Measurements from ENCODE around the gene TBC1D2.
A peak's percentile ranks its signal among the peaks of the same experiment; 100 is the strongest.

TBC1D2 gene

DNA sequence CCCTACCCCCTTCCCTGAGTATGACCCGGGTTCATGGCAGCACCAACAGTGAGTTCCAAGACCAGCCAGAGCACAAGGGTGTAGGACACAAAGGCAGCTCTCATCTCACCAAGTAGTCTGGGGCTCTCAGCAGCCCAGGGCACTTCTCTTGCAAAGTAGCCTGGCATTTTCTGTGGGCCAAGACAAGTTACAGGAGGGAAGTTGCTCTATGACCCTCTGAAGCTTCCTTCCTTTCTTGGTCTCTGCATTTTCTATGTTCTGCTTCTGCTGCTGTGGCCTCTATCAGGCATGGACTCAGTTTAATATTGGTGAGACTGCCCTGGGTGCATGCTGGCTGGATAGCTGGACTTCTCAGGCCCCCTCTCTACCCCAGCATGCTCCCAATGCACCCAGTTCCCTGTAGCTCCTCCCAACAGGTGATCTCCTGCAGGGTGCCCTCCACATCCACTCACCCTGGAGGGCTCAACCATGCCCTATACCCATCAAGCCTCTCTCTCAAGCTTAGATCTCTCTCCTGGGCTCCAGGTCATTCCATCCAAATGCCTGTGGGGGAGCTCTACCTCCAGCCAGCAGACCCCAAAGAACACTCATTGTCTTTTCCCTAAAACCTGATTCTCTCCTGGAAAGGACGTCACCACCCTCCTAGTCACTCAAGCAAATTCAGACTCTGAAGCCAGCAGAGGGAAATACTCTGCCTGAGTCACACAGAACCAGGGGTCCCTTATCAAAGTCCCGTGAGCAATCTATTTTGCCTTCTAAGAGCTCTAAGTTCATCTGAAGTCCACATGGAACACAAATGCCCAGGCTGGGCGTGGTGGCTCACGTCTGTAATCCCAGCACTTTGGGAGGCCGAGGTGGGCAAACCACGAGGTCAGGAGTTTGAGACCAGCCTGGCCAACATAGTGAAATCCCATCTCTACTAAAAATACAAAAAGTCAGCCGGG lies 13.8 kb downstream of the TBC1D2 start:
- Mint-ChIP-seq H3K4me1 (no peaks in the 10 kb centered on the region), H3K36me3 (no peaks in the 10 kb centered on the region), H3K4me3 (no peak overlapping the region), H3K27ac (no peak overlapping the region), H3K9me3 (no peaks in the 10 kb centered on the region), H3K27me3 (no peaks in the 10 kb centered on the region)
- DNase-seq (no peak), ATAC-seq (replicated peaks) (no peak)

DNA sequence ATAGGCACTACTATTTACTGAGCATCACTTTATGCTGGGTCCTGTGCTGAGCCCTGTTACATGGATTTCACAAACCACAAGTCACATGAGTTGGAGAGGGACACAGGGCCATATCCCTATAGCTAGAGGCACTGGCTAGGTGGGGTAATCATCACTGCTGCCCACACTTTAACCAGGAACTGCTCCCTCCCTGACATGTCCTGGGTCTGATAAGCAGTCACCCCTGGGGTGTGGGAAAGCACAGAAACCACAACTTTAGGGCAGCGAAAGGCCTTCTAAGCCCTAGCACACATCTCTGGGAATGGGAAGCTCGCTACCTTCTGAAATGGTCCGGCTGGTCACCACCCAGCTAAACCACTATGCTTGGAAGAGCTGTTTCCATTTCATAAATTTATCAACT lies 15.0 kb downstream of the TBC1D2 start:
- Mint-ChIP-seq H3K4me1 (no peaks in the 10 kb centered on the region), H3K9me3 (no peaks in the 10 kb centered on the region), H3K27ac (no peak overlapping the region), H3K27me3 (no peaks in the 10 kb centered on the region), H3K36me3 (no peaks in the 10 kb centered on the region), H3K4me3 (no peak overlapping the region)
- DNase-seq (no peak), ATAC-seq (replicated peaks) (no peak)

DNA sequence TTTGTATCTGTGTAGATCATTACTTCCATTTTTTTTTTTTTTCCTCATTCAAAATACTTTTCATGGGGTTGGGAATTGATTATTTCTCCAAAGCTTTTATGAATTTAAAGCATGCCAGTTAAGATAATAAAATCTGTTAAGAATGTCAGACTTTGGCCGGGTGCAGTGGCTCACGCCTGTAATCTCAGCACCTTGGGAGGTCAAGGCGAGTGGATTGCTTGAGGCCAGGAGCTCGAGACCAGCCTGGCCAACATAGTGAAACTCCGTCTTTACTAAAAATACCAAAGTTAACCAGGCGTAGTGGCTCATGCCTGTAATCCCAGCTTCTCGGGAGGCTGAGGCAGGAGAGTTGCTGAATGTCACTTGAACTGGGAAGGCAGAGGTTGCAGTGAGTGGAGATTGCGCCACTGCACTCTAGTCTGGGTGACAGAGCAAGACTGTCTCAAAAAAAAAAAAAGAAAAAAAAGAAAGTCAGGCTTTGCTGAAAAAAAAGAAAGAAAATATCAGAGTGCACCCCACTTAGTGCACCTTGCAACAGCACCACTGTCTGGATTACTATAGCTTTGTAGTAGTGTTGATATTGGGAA lies 18.5 kb downstream of the TBC1D2 start:
- no peaks in the 10 kb centered on the region for H3K4me1 Mint-ChIP-seq
- H3K27ac Mint-ChIP-seq, result no peak overlapping the region
- no peak overlapping the region for H3K4me3 Mint-ChIP-seq
- H3K36me3 Mint-ChIP-seq, result no peaks in the 10 kb centered on the region
- no peaks in the 10 kb centered on the region for H3K9me3 Mint-ChIP-seq
- ATAC-seq (replicated peaks), result no peak
- DNase-seq, result no peak
- no peaks in the 10 kb centered on the region for H3K27me3 Mint-ChIP-seq

DNA sequence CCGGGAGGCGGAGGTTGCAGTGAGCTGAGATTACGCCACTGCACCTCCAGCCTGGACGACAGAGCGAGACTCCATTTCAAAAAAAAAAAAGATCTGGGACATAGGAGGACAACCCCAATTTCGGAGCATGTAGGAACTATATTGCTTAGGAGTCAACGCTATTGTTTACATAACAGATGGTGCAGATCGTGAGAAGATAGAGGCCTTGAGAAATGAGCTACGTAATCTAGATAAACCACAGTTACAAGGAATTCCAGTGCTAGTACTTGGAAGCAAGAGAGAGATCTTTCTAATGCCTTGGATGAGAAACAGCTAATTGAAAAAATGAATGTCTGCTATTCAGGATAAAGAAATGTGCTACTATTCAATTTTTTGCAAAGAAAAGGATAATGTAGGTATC lies 20.3 kb downstream of the TBC1D2 start:
- H3K4me1 Mint-ChIP-seq, result peaks cover 0 to 1% of the 10 kb centered on the region in 2 donors
- peaks cover 0 to 3% of the 10 kb centered on the region in 2 donors for H3K36me3 Mint-ChIP-seq
- H3K9me3 Mint-ChIP-seq, result no peaks in the 10 kb centered on the region
- no peaks in the 10 kb centered on the region for H3K27me3 Mint-ChIP-seq
- no peak for DNase-seq
- no peak for ATAC-seq (replicated peaks)
- H3K4me3 Mint-ChIP-seq, result no peak overlapping the region
- H3K27ac Mint-ChIP-seq, result no peak overlapping the region

DNA sequence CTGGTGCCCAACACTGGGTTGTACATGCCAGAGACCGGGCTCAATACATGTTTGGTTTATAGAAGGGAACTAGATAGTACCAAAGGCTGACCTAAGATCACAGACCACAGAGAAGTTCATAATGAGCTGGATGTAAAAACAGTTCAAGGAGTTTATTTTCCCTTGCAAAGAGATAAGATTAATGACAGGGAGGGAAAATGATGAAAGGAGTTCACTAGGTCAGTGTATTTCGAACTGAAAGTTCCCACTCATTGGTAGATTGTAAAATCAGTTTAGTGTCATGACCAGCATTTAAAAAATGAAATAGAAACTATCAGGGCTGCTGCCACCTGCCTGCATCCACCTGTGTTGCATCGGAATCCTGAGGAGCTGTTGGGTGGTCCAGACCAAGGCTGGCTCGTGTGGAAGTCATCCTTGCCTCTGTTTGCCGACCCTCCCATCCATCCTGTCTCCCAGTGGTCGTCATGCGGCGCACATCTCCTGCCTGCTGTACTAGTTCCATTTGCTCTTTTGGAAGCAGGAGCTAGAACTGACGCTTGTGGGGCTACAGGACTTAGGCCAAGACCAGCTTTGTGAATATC lies 21.1 kb downstream of the TBC1D2 start:
- peaks cover 0 to 3% of the 10 kb centered on the region in 2 donors for H3K36me3 Mint-ChIP-seq
- no peaks in the 10 kb centered on the region for H3K9me3 Mint-ChIP-seq
- no peak overlapping the region for H3K4me3 Mint-ChIP-seq
- peak overlapping the region; percentile 31 for H3K27ac Mint-ChIP-seq
- no peaks in the 10 kb centered on the region for H3K27me3 Mint-ChIP-seq
- DNase-seq (no peak), ATAC-seq (replicated peaks) (no peak)
- H3K4me1 Mint-ChIP-seq, result peaks cover 0 to 1% of the 10 kb centered on the region in 2 donors

DNA sequence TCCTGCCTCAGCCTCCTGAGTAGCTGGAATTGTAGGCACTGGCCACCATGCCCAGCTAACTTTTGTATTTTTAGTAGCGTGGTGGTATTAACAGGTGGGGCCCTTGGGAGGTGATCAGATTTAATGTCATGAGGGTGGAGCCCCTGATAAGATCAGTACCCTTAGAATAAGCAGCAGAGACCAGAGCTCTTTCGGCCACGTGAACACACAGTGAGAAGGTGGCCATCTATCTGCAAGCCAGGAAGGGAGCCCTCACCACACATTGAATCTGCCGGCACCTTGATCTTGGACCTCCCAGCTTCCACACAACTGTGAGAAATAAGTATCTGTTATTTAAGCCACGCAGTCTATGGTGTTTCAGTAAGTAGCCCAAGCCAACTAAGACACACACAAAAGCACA lies 22.5 kb downstream of the TBC1D2 start:
- DNase-seq (no peak), ATAC-seq (replicated peaks) (no peak)
- Mint-ChIP-seq H3K4me1 (peaks cover 0 to 1% of the 10 kb centered on the region in 2 donors), H3K36me3 (peaks cover 0 to 7% of the 10 kb centered on the region in 2 donors), H3K9me3 (no peaks in the 10 kb centered on the region), H3K4me3 (no peak overlapping the region), H3K27ac (no peak overlapping the region), H3K27me3 (no peaks in the 10 kb centered on the region)

DNA sequence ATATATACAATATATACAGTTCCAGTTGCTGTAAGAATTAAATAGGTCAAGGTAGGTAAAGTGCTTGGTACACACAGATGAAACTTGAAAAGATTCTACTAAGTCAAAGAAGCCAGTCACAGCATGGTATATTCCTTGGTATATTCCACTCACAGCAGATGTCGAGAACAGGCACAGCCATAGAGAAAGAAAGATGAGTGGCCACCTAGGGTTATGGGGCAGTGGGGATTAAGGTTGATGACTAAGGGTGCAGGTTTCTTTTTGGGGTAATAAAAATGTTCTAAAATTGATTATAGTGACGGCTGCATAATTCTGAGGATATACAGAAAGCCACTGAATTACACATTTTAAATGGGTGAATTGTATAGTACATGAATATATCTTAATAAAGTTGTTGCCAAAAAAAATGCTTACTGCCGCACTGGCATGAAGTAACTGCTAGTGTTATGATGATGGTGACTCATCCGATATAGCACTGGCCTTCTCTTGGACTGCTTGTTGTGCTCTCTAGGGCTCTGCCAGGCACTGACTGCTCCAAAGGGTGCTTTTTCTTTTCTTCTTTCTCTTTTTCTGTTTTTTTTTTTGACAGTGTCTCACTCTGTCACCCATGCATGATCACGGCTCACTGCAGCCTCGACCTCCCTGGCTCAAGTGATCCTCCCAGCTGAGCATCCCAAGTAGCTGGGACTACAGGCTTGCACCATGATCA lies 23.5 kb downstream of the TBC1D2 start:
- H3K27me3 Mint-ChIP-seq, result no peaks in the 10 kb centered on the region
- H3K27ac Mint-ChIP-seq, result no peak overlapping the region
- DNase-seq, result no peak
- H3K4me3 Mint-ChIP-seq, result no peak overlapping the region
- H3K36me3 Mint-ChIP-seq, result peaks cover 0 to 7% of the 10 kb centered on the region in 2 donors
- no peaks in the 10 kb centered on the region for H3K9me3 Mint-ChIP-seq
- ATAC-seq (replicated peaks), result no peak
- peaks cover 0 to 1% of the 10 kb centered on the region in 2 donors for H3K4me1 Mint-ChIP-seq

DNA sequence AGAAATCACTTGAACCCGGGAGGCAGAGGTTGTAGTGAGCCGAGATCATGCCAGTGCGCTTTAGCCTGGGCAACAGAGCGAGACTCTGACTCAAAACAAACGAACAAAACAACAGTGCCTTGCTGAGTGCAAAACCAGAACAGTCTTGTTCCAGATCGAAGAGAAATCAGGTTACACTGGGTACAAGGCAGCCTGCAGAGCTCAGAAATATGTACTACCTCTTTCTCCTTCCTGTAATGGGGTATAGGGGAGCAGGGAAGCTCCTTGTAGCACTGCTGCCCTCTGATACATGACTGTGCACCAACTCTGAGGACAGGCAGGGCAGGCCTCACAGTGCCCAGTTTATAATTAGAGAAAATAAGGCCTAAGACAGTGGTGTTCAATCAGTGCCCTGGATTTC lies 24.7 kb downstream of the TBC1D2 start:
- Mint-ChIP-seq H3K4me3 (no peak overlapping the region), H3K36me3 (peaks cover 0 to 7% of the 10 kb centered on the region in 2 donors), H3K4me1 (peaks cover 0 to 1% of the 10 kb centered on the region in 2 donors), H3K9me3 (no peaks in the 10 kb centered on the region), H3K27ac (no peak overlapping the region), H3K27me3 (no peaks in the 10 kb centered on the region)
- ATAC-seq (replicated peaks) (no peak), DNase-seq (no peak)

DNA sequence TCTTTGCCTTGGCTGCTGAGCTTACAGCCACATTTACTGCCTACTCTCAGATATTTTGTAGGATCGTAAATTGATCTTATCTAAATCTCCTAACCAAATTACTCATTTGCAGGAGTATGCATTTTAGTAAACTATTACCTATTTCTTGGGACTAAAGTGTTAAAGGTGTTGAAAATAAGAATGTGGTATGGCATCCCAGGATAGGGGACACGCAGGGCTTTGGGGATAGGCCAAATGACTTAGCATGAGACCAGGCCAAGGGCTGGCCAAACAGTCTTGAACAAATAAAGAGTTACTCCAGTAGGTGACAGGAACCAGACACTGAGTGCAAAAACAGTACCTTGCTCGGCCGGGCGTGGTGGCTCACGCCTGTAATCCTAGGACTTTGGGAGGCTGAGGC lies 25.1 kb downstream of the TBC1D2 start:
- DNase-seq (no peak), ATAC-seq (replicated peaks) (no peak)
- peaks cover 0 to 7% of the 10 kb centered on the region in 2 donors for H3K36me3 Mint-ChIP-seq
- no peaks in the 10 kb centered on the region for H3K27me3 Mint-ChIP-seq
- H3K9me3 Mint-ChIP-seq, result no peaks in the 10 kb centered on the region
- H3K27ac Mint-ChIP-seq, result no peak overlapping the region
- peaks cover 0 to 1% of the 10 kb centered on the region in 2 donors for H3K4me1 Mint-ChIP-seq
- H3K4me3 Mint-ChIP-seq, result no peak overlapping the region

DNA sequence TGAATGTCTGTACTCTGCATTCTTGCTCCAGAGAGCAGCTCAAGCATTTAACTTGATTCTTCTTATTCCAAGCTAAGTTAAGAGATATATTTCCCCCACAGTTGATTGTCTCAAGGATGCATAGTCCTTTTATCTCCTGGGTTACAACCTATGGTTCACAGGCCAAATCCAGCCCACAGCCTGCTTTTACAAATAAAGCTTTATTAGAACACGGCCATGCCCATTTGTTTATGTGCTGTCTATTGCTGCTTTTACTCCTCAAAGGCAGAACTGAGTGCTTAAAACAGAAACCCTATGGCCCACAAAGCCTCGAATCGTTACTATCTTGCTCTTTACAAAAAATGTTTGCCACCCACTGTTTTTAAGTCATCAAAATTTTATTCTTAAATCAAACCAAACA lies 25.8 kb downstream of the TBC1D2 start:
- Mint-ChIP-seq H3K36me3 (peaks cover 0 to 7% of the 10 kb centered on the region in 2 donors), H3K4me1 (peaks cover 0 to 1% of the 10 kb centered on the region in 2 donors), H3K27ac (no peak overlapping the region), H3K27me3 (no peaks in the 10 kb centered on the region), H3K4me3 (no peak overlapping the region), H3K9me3 (no peaks in the 10 kb centered on the region)
- no peak for ATAC-seq (replicated peaks)
- no peak for DNase-seq

DNA sequence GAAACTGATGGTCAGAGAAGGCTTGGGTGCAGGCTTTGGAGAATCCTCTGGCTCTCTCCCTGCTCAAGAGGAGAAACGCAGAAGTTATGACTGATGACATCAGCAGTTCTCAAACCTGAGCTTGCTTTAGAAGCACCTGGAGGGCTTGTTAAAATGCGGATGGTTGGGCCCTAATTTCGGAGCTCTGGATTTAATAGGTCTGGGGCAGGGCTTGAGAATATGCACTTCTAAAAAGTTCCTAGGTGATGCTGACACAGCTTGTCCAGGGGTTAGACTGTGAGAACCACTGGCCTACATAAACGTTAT lies 26.4 kb downstream of the TBC1D2 start:
- peaks cover 0 to 1% of the 10 kb centered on the region in 2 donors for H3K4me1 Mint-ChIP-seq
- H3K9me3 Mint-ChIP-seq, result no peaks in the 10 kb centered on the region
- H3K36me3 Mint-ChIP-seq, result peaks cover 0 to 7% of the 10 kb centered on the region in 2 donors
- H3K27ac Mint-ChIP-seq, result no peak overlapping the region
- H3K27me3 Mint-ChIP-seq, result no peaks in the 10 kb centered on the region
- no peak overlapping the region for H3K4me3 Mint-ChIP-seq
- no peak for DNase-seq
- ATAC-seq (replicated peaks), result no peak

DNA sequence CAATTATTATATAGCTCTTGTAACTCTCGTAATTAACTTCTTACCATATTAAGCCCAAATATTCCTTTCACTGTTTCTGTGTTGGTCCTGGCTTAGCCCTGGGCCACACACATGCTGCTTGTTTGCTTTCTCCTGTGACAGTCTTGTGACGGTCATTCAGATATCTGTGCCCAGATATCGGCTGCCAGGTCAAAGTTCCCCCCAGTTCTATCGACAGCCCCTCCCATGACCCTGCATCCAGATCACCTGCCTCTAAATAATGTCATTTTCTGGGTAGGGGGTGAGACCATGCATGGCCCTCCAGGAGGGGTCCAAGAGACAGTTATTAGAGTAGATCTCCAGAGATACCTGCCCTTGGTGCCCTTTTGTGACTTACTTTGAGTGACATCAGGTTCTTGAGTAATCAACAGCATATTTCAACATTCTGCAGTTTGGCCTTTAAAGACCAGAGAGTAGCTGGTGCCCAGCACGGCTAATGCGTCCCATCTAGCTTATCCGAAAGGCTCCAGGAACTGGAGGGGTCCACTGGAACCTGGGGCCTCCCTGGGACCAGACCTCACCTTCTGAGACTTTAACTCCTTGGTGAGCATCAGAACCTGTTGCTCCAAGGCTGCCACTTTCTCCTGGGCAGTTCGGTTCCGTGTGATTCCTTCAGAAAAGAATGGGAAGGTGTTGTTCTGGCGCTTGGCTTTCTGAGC lies 26.9 kb downstream of the TBC1D2 start:
- Mint-ChIP-seq H3K9me3 (no peaks in the 10 kb centered on the region), H3K4me3 (no peak overlapping the region), H3K4me1 (peaks cover 0 to 1% of the 10 kb centered on the region in 2 donors), H3K27ac (no peak overlapping the region), H3K36me3 (peaks cover 0 to 7% of the 10 kb centered on the region in 2 donors), H3K27me3 (no peaks in the 10 kb centered on the region)
- ATAC-seq (replicated peaks) (no peak), DNase-seq (no peak)

DNA sequence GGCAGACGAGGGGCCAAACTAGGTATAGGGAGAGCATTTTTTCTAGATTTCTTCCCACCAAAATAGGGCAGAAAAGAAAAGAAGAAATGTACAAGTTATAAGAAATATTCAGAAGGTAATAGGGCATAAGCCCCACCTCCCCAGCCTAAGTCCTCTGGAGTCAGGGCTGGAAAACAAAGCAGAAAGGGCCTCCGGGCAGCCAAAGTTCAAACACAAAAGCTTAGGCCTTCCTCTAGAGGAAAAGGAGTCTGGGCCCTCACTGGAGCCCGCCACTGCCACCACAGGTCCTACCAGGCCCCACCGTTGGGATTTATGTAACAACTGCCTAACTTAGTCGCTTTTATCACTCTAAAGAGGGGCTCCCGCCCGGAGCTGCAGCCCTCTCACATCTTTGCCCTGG lies 27.6 kb downstream of the TBC1D2 start:
- no peak for DNase-seq

DNA sequence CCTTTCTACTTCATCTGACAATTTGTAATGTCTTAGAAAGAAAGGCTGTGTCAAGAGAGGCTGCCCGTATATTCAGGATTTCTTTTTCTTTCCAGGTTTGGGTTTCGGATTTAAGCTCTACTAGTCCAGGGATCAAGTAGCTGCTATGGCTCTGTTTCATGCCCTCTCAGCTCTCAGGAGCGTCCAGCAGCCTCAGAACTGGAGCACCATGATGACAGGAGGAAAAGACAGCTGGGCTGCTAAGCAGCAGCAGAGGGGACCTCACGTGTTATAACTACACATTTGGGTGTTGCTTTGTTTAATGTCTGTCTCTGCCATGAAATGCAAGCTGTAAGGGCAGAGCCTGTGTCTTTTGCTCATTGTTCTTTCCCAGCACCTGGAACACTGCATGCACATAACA lies 28.5 kb downstream of the TBC1D2 start:
- DNase-seq (no peak), ATAC-seq (replicated peaks) (no peak)
- Mint-ChIP-seq H3K27me3 (no peaks in the 10 kb centered on the region), H3K4me1 (peaks cover 0 to 1% of the 10 kb centered on the region in 2 donors), H3K27ac (no peak overlapping the region), H3K9me3 (no peaks in the 10 kb centered on the region), H3K4me3 (no peak overlapping the region), H3K36me3 (peaks cover 0 to 7% of the 10 kb centered on the region in 2 donors)

More for the DNA sequence above, 27.6 kb downstream of the TBC1D2 start:
- H3K9me3 Mint-ChIP-seq, result no peaks in the 10 kb centered on the region
- no peak for ATAC-seq (replicated peaks)
- peaks cover 0 to 1% of the 10 kb centered on the region in 2 donors for H3K4me1 Mint-ChIP-seq
- H3K4me3 Mint-ChIP-seq, result no peak overlapping the region
- peaks cover 0 to 7% of the 10 kb centered on the region in 2 donors for H3K36me3 Mint-ChIP-seq
- H3K27ac Mint-ChIP-seq, result no peak overlapping the region
- H3K27me3 Mint-ChIP-seq, result no peaks in the 10 kb centered on the region

Data from stimulated activated naive B cell treated with anti-CD40 and anti-IgM and Interleukin-4, amounts not matched to agents 10 μg/mL and 1 μg/mL and 100 μg/mL, for 72 hours (primary cell).